Peyer's patch (tissue), 4 donors: ENCODE results near the gene AUTS2.

Experiments
- CTCF ChIP-seq, 6 experiments: fragments of 450-650 bp in 4 of 6; fragments of 200-600 bp in 2 of 6; sonication (generic) in 1 of 6; IDR thresholded peaks; one replicate each; pipeline ENCODE4 v1.5.1; 2017 to 2019; ENCODE audit warnings: antibody characterized with exemption in 6 of 6, mild to moderate bottlenecking in 3 of 6, moderate library complexity in 1 of 6
- POLR2A ChIP-seq, 2 donors: fragments of 450-650 bp; IDR thresholded peaks; one replicate each; pipeline ENCODE4 v1.5.1; 2017; ENCODE audit warnings: antibody characterized with exemption in 2 of 2, mild to moderate bottlenecking in 2 of 2, moderate library complexity in 2 of 2

DNA sequence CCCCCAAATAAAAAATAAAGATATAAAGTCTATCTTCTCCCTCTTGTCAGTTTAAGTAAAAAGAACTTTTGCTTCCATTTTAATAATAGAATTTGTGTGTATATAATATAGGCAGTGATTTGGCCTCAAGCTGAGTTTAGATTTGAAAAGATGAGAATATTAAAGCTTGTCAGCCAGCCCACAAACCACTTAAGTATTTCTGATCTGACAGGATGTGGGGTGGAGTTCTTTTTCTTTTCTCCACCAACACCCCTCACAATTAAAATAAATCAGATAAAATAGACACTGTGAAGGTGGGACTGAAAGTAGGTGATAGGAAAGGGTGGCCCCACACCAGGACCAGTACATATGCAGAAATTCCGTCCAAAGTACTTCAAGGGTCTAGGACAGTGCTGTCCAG is 714.1 kb downstream of the AUTS2 start:
- no peak for TF ChIP-seq POLR2A (IDR thresholded peaks at IDR 0.05)
- no peak for TF ChIP-seq CTCF (IDR thresholded peaks at IDR 0.05)
